Kidney (tissue), 14 donors: Measurements from ENCODE around the gene TBC1D8B. TPM values are rescaled to one million over a fixed set of nuclear protein-coding genes. Genes with fewer than 3 reads are reported as not detected.

ENCODE experiments used
- DNase-seq, 5 donors: peaks; one replicate each; pipeline ENCODE4 v3.0.0-alpha.2; 2013 to 2020
- FAIRE-seq: peaks from 2 replicates; lab custom pipeline; 2012; peaks lifted over from hg19 to GRCh38; lab: Jason Lieb, UNC
- H3K27ac ChIP-seq, 2 donors: one replicate each; pipeline ENCODE4 v1.7.0; 2013; ENCODE audit warnings: low read depth in 2 of 2, low read length in 2 of 2, inconsistent platforms in 1 of 2
- H3K27me3 ChIP-seq: one replicate; pipeline ENCODE4 v1.7.1; 2013; ENCODE audit warnings: low read length, inconsistent platforms; ENCODE audit not compliant: control insufficient read depth, insufficient read depth
- H3K36me3 ChIP-seq, 3 donors: one replicate each; pipeline versions ENCODE4 v1.7.0 to v1.7.1; 2013; ENCODE audit warnings: low read length in 3 of 3, control low read depth in 1 of 3, inconsistent platforms in 1 of 3; ENCODE audit not compliant: insufficient read depth in 3 of 3, control insufficient read depth in 2 of 3
- H3K4me1 ChIP-seq, 3 donors: one replicate each; pipeline versions ENCODE4 v1.7.0 to v1.7.1; 2013; ENCODE audit warnings: low read length in 3 of 3, inconsistent platforms in 1 of 3, low read depth in 1 of 3; ENCODE audit not compliant: control insufficient read depth in 2 of 3, insufficient read depth in 2 of 3
- H3K4me3 ChIP-seq, 3 donors: one replicate each; pipeline versions ENCODE4 v1.7.0 to v1.8.1; 2013; ENCODE audit warnings: low read length in 3 of 3, control low read depth in 1 of 3, inconsistent platforms in 1 of 3
- H3K9ac ChIP-seq, 3 donors: one replicate each; pipeline versions ENCODE4 v1.7.0 to v1.7.1; 2013; ENCODE audit warnings: low read length in 3 of 3, control low read depth in 1 of 3, inconsistent platforms in 1 of 3
- H3K9me3 ChIP-seq, 3 donors: one replicate each; pipeline versions ENCODE4 v1.7.0 to v1.7.1; 2013; ENCODE audit warnings: low read length in 3 of 3, control low read depth in 1 of 3, inconsistent platforms in 1 of 3; ENCODE audit not compliant: control insufficient read depth in 2 of 3, insufficient read depth in 1 of 3
- intact Hi-C: fragments of 100-400 bp; cut with DNase I; formaldehyde crosslinking; loops from one replicate; pipeline ENCODE4 v1.11.1; 2022
- polyA plus RNA-seq: library from polyadenylated mRNA; stranded (reverse); fragments of 350-450 nt; fragmentation: Illumina TruSeq; extraction: RNeasy Lipid Tissue Mini Kit (QIAGEN cat#74804); gene quantifications from one replicate; pipeline ENCODE4 v1.2.3, GENCODE V29; 2014; ENCODE audit warnings: low read depth, low replicate concordance; ENCODE audit not compliant: insufficient read depth
- total RNA-seq: library from RNA; stranded (reverse); fragmentation: NEBNext Ultra II Directional; extraction: Animal tissue kit (Norgen Biotek cat#: 25700); gene quantifications from one replicate; pipeline ENCODE4 v1.2.1, GENCODE V29; 2021
- TF ChIP-seq, protein P1 (sequence below): IDR thresholded peaks from 3 replicates; pipeline ENCODE4 v1.5.1; 2012; ENCODE audit warnings: mild to moderate bottlenecking, moderate library complexity, borderline replicate concordance; ENCODE audit not compliant: insufficient read depth; ENCODE audit errors: extremely low read depth
- donor health status: control.
- donor health status: control.
- donor health status: control.
- donor health status: control.
- donor health status: control.
- donor health status: DM: yes; HTN: yes; CAD: no.
- donor health status: Normal renal cell carcinoma (clear cell type).

Gene TBC1D8B
- total and polyA plus RNA-seq, 2 donors from 2014 or later = 3.5 to 9.7 TPM

DNA sequence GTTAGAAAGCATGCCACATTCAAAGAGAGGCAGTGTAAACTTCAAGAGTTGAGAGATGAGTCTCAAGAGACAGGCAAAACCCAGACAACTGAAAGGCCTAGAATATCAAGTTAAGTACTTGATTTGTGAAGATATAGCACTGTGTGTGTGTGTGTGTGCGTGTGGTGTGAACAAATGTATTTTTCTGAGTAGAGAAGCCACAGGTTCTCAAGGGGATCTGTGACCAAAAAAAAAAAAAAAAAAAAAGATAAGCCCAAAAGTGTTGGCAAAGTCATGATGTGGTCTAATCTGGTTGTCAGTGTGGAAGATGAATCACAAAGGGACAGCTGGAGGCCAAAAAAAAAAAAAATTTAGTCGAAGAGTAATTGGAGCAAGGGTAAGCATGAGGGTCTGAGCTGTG lies 96.8 kb downstream of the TBC1D8B start:
- no peak for FAIRE-seq
- H3K4me1 ChIP-seq = peaks cover 0 to 2% (median 0%) of the 10 kb centered on the region in 3 donors
- H3K4me3 ChIP-seq = no peak overlapping the region
- intact Hi-C loops = no loop called here
- H3K27me3 ChIP-seq = peaks cover under 1% of the 10 kb centered on the region
- H3K36me3 ChIP-seq = no peaks in the 10 kb centered on the region
- no peak for DNase-seq
- H3K9ac ChIP-seq = no peak overlapping the region
- no peak overlapping the region for H3K27ac ChIP-seq
- H3K9me3 ChIP-seq = no peaks in the 10 kb centered on the region
- TF ChIP-seq, protein P1, sequence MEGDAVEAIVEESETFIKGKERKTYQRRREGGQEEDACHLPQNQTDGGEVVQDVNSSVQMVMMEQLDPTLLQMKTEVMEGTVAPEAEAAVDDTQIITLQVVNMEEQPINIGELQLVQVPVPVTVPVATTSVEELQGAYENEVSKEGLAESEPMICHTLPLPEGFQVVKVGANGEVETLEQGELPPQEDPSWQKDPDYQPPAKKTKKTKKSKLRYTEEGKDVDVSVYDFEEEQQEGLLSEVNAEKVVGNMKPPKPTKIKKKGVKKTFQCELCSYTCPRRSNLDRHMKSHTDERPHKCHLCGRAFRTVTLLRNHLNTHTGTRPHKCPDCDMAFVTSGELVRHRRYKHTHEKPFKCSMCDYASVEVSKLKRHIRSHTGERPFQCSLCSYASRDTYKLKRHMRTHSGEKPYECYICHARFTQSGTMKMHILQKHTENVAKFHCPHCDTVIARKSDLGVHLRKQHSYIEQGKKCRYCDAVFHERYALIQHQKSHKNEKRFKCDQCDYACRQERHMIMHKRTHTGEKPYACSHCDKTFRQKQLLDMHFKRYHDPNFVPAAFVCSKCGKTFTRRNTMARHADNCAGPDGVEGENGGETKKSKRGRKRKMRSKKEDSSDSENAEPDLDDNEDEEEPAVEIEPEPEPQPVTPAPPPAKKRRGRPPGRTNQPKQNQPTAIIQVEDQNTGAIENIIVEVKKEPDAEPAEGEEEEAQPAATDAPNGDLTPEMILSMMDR = no peak

DNA sequence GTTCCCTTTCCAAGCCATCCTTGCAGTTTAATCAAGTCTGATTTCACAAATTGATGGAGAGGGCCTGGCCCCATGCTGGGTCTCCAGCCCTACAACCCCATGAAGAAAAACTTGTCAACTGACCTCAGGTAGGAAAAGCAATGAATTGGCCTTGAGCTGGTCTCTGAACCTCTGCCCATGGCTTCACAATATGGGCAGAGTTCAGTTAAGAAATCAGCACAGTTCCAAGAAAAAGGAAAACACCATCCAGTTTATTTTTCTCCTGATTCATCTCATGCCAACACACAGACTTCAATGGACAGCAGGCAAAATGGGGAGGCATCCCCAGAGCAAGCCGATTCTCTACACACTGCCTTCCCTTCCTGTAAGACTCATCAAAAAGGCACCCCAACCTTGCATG lies 97.4 kb downstream of the TBC1D8B start:
- H3K27me3 ChIP-seq = no peaks in the 10 kb centered on the region
- DNase-seq (no peak), FAIRE-seq (no peak)
- intact Hi-C loops = no loop called here
- TF ChIP-seq, protein P1 = no peak
- H3K4me3 ChIP-seq = no peak overlapping the region
- no peak overlapping the region for H3K27ac ChIP-seq
- no peak overlapping the region for H3K9ac ChIP-seq
- peaks cover 0 to 2% (median 0%) of the 10 kb centered on the region in 3 donors for H3K4me1 ChIP-seq
- no peaks in the 10 kb centered on the region for H3K36me3 ChIP-seq
- no peaks in the 10 kb centered on the region for H3K9me3 ChIP-seq

DNA sequence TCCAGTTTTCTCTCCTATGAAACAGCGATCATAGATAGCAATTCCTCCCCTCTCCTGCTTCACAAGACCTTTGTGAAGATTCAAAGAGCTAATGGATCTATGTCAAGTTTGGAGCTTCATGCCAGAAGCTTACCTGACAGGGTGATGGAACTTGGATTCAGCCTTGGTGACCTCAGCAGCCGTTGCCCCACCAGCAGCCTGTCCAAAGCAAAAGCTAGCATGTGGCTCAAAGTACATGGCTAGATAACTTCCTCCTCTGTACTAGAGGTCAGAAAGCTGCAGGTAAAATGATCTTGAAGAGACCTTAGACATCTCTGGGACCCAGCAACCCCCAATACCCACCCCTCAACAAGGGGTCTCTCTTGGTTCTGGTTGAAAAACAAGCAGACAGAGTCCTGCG lies 98.9 kb downstream of the TBC1D8B start:
- no peaks in the 10 kb centered on the region for H3K27me3 ChIP-seq
- no peak overlapping the region for H3K9ac ChIP-seq
- no peak for FAIRE-seq
- H3K4me1 ChIP-seq = peaks cover 0 to 8% (median 4%) of the 10 kb centered on the region in 3 donors
- no peak for DNase-seq
- no peaks in the 10 kb centered on the region for H3K36me3 ChIP-seq
- no peak overlapping the region for H3K4me3 ChIP-seq
- peak overlapping the region in 1 of 2 donors; percentile 11 for H3K27ac ChIP-seq
- H3K9me3 ChIP-seq = no peaks in the 10 kb centered on the region
- TF ChIP-seq, protein P1 = no peak
- intact Hi-C loops = no loop called here

DNA sequence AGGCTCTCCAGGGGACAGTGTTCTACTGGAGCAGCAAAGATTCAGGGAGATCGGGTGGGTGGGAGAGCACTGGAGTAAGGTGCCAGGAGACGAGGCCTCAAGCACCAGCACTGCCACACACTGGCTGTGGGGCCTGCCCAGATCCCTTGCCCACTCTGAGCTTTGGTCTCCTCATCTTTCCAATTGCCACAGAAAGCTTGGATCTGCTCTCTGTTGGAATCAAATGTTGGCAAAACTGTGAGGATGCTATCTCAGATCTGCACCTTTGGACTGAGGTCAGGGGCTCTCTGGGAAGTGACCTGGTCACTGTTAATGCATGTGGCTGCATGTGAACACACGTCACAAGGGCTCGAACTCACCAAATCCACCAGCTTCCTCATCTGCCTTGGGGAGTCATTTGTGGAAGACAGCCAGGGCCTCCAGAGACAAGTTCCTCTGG lies 99.3 kb downstream of the TBC1D8B start:
- FAIRE-seq = no peak
- Histone ChIP-seq H3K36me3 (no peaks in the 10 kb centered on the region), H3K4me3 (no peak overlapping the region), H3K9me3 (no peaks in the 10 kb centered on the region), H3K27ac (peak overlapping the region in 1 of 2 donors; percentile 11), H3K9ac (no peak overlapping the region), H3K27me3 (no peaks in the 10 kb centered on the region), H3K4me1 (peaks cover 0 to 8% (median 4%) of the 10 kb centered on the region in 3 donors)
- intact Hi-C loops = no loop called here
- DNase-seq = no peak
- TF ChIP-seq, protein P1 = no peak
